NCI-H82 (cell line): ENCODE results near the gene TMCO4.
A peak's percentile ranks its signal among the peaks of the same experiment; 100 is the strongest.
"Not testable (repeated sequence)": the region's sequence is repeated elsewhere in the genome, so short reads cannot be mapped to it uniquely, and the experiment has no call there.

Source experiments
- DNase-seq: peaks from one replicate; lab custom pipeline; 2025; lab: John Stamatoyannopoulos, UW

TMCO4 gene

DNA sequence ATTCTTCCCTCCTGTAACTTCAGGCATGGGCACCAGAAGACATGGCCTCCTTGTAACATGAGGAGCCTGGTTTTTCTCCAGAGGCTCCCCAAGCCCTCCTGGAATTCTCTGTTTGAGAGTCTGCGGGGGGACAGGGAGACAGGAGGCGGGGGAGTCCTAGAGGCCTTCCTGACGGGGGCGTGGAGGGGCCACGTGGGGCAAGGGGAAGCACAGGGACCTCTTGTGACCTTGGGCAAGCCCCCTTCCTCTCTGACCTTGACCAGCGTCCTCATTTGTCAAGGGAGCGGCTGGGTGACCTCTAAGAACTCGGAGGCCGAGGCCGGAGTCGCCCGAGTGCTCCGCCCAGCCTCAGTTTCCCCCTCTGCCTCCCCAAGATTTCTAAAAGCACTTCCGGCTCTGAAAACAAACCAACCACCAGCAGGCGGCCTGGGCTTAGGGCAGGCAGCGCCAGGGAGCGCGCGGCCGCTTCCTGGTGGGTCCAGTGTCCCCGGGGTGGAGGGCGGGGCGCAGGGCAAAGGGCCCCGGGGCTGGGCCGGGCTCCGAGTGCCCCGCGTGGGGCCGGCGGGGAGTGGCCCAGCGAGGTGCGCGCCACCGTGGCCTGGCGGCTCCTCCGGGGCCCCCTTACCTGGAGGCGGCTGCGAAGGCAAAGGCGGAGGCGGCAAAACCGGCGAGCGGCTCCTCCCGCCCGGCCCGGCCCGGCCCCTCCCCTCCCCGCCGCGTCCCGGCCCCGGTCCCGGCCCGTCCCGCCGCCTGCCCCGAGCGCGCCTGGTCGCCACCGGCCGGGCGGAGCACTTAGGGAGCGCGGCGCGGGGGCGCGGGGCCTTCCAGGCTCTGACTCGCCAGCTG lies at the start of gene TMCO4:
TSS of gene TMCO4 (minus strand) at position 687 of the 846 bp plus-strand sequence. CDS start 19,158 bp downstream, outside the sequence.
- no peak for DNase-seq

GRCh38 chr1:19849307-19849706 lies 49.6 kb upstream of the TMCO4 start:
- DNase-seq, result not testable (repeated sequence)

DNA sequence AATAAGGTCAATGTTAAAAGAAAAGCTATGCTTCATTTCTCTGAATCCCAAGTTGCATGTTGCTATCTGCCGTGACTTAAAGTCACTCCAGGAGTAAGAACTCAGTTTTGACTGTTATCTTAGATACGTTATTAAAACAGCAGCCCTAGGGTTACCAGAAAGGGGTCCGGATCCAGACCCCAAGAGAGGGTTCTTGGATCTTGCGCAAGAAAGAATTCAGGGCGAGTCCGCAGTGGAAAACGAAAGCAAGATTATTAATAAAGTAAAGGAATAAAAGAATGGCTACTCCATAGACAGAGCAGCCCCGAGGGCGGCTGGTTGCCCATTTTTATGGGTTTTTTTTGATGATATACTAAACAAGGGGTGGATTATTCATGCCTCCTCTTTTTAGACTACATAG lies 47.6 kb upstream of the TMCO4 start:
- not testable (repeated sequence) for DNase-seq

DNA sequence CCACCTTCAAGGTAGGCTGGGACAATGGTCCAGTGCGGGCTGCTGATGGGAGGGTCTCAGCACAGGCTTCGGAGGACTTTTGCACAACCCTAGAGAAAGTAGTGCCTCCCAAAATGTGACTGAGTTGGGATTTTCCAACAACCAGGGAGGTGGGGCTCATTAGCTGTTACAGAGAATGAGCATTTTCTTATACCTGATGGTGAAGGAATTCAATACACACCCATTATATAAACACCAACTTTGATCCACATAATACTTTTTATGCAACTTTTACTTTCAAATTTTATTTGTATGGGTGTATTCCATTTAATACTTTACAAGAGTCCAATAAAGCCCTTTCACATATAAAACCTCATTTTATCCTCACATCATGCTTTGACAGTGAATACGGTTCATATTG lies 46.6 kb upstream of the TMCO4 start:
- DNase-seq, result no peak

- DNase-seq, result no peak
Observed at GRCh38 chr1:19845555-19845954, 45.8 kb upstream of the TMCO4 start.

GRCh38 chr1:19844731-19845495 lies 45.2 kb upstream of the TMCO4 start:
- no peak for DNase-seq

DNA sequence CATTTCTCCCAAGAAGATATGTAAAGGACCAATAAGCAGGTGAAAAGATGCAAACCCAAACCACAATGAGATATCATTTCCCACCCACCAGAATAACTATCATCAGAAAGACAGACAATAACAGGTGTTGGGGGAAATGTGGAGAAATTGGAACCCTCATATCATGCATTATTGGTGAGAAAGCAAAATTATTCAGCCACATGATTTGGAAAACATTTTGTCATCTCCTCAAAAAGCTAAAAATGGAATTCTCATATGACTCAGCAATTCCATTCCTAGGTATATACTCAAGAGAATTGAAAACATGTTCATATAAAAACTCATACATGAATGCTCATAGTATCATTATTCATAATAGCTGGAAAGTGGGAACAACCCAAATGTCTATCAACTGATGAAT lies 40.5 kb upstream of the TMCO4 start:
- DNase-seq, result no peak

DNA sequence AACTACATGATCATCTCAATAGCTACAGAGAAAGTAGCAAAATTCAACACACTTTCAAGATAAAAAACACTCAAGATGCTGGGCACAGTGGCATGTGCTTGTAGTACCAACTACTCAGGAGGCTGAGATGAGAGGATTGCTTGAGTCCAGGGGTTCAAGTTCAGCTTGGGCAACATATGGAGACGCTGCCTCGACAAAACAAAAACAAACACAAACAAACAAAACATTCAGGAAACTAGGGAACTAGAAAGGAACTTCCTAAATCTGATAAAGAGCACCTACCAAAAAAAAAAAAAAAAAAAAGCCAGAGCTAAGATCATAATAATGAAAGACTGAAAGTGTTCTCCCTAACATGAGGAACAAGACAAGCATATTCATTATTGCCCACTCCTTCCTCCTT lies 38.1 kb upstream of the TMCO4 start:
- no peak for DNase-seq

DNA sequence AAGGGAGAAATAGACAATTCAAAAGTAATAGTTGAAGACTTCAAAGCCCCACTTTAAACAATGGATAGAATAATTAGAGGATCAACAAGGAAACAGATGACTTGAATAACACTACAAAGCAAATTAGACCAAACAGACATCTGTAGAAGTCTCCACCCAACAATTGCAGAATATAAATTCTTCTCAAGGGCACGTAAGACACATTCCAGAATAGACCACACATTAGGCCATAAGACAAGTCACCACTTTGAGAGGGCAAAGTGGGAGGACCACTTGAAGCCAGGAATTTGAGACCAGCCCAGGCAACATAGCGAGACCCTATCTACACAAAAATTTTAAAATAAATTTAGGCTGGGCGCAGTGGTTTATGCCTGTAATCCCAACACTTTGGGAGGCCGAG lies 35.9 kb upstream of the TMCO4 start:
- no peak for DNase-seq

DNA sequence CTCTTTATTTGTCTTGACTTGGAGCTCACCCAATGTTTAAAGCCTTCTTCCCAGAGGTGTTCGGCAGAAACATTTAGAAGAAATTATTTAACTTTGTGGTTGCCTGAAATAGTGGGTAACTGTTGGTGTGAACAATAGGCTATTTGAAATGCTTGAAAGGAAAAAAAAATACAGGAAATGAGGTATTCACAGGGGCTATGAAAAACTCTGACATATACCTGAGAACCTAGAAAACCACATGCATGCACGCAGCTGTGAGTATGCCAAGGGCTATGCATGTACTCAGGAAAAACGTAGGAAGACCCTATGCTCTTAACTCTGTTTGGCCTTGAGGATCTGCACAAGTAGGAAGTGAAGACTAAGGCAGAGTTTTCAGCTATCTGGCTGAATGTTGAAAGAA lies 31.7 kb upstream of the TMCO4 start:
- DNase-seq, result no peak

DNA sequence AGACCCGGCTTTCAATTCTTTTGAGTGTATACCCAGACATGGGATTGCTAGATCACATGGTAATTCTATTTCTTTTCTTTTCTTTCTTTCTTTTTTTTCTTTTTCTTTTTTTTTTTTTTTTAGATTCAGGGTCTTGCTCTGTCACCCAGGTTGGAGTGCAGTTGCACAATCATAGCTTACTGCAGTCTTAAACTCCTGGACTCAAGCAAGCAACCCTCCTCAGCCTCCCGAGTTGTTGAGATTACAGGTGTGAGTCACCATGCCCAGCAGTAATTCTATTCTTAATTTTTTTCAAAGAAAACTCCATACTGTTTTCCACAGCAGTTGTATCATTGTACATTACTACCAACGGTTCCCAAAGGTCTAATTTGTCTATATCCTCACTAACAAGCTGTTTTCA lies 28.8 kb upstream of the TMCO4 start:
- DNase-seq, result no peak

- peak; percentile 14 for DNase-seq
Observed at GRCh38 chr1:19825298-19825697, 25.6 kb upstream of the TMCO4 start.

DNA sequence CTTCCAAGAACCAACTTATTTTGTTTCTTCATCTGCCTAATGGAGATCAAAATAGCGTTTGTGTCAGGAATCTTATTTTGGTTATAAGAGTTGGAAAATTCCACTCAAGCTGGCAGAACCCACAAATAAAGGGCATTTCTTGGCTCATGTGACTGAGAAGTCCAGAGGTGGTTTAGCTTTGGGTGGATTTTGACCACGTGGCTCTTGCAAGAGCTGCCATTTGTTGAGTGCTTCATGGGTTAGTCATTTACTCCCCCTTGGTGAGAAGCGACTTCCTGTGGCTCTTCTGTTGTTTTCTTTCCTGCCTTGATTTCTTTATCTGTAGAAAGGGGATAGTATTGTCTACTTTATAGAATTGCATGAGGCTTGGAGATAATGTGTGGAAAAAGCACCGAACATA lies 24.8 kb upstream of the TMCO4 start:
- no peak for DNase-seq

DNA sequence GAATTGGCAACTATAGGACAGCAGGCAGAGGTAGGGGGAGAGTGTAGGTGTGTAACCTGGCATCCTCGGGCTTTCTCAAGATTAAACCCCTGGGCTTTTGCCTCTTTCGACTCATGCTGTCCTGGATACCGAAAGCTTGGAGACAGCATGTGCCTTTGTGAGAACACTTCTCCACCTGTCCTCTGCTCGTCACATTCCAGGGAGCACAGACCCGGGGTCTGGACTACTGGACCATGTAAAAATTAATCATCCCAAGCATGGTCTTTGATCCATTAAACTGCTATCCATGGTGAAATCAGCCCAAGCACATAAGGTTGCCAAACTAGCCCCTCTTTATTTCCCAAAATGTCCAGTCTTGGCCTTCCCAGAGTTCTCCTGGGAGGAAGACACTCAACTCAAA lies 24.3 kb upstream of the TMCO4 start:
- DNase-seq, result no peak

- no peak for DNase-seq
Observed at GRCh38 chr1:19819701-19820100, 20.0 kb upstream of the TMCO4 start.

DNA sequence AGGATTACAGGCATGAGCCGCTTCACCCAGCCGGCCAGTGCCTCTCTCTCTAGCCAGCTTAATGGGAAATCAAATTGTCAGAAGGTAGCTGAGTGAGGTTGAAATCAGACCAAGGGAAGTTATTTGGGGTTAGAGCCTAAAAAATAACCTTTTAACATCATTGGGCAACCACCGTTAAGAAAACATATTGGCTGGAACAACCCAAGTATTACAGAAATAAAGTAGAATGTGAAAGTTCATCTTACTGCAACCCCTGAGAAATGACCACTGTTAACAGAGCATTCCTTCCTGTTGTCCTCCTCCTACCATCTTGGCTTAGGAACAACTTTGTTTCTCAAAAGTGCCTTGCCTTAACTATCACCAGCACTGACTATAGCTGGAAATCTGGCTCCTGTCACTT lies 18.6 kb upstream of the TMCO4 start:
- no peak for DNase-seq

DNA sequence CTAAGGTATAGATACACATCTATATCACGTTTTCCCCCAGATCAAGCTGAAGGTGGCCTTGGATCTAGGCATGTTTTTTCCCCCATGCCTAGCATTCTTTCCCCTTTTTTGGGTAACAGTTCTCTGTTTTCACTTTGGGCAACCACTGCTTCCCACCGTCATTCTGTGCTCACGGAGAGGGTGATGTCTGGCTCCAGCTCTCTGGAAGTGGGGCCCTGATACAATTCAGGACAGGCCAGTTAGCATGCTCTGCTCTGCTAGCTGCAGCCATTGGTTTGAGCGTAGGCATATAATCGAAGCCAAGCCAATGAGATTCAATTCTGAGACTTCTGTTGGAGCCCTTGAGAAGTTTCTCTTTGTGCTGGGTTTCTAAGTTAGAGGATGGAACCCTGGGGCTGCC lies 17.4 kb upstream of the TMCO4 start:
- DNase-seq, result no peak

DNA sequence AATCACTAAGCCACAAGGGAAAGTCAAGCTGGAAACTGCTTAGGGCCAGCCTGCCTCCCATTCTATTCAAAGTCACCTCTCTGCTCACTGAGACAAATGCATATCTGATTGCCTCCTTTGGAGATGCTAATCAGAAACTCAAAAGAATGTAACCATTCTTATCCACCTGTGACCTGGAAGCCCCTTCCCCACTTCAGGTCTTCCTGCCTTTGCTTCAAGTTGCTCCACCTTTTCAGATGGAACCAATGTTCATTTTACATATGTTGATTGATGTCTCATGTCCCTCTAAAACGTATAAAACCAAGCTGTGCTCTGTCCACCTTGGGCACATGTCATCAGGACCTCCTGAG lies 17.0 kb upstream of the TMCO4 start:
- not testable (repeated sequence) for DNase-seq

DNA sequence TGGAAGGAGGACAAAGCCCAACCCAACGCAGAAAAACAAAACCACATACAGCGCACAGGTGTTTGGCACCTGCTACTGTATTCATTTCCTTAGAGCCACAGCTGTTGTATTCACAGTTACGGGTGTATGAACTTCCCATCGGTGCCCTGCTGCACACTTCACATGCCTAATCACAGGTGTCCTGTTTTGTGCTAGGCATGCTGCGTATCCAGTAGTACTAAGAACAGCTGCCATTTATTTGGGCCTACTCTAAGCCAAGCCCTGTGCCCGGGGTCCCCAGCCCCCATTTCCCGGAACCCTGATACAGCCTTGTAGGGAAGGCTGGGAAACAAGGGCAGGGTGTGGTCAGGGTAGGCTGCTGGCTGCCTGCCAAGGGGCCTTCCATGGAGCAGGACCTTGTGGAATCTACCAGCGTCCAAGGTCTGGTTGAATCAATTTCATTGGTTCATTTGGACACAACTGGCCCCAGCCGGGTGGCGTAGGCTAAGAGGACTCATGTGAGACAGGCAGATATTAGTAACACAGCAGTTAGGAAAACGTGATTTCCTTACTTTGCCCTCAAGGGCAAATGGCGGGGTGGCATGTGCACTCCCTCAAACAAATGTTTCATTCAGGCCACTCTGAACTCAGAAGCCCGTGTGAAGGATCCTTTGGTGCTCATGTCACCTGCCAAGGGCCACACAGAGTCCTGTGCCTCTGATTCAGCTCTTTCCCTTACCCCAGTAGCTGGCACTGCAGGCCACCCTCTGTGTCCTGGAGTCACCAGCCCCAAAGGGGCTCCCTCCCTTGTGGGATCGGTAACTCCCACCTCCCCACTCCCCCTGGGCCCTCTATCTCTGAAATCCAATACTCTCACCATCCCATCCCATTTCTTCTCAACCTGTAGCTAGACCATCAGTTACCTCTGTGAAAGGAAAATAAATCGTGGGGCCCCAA lies 16.4 kb upstream of the TMCO4 start:
- no peak for DNase-seq

DNA sequence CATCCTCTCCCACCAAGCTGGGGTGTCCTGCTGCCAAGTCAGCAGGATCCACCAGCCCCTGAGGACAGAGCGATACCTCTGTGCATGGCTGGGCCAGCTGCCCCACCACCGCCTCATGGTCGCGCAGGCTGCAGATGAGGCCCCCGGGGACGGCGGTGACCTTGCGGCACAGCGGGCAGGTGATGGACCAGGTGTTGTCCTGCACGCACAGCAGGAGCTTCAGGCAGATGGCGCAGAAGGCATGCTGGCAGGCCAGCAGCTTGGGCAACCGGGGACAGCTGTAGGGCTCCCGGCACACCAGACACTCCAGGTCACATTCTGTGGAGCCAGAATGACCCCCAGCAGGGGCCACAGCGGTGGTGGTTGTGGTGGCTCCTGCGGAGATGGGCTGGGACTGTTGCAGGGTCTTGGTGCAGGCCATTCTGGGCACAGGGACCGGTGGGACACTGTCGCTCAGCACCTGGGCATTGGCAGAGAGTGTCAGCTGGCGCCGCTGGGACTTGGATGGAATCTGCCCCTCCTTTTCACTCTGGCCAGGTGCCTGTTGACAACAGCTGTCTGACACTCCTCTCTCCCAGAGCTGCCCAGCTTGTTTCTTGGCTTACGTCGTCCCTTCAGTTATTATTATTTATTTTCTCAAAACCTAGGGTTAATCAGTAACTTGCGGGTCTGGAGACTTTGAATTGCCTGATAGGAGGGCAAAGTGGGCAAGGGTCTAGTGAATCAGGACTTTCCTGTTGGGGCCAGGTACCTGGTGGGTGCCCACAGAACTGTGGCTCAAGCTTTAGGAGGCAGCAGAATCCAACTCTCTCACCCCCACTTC lies 15.2 kb upstream of the TMCO4 start, which contains the start of gene RNF186:
TSS of gene RNF186 (minus strand) at position 603 of the 823 bp plus-strand sequence. CDS start at position 421, 182 bp downstream.
- DNase-seq, result no peak

DNA sequence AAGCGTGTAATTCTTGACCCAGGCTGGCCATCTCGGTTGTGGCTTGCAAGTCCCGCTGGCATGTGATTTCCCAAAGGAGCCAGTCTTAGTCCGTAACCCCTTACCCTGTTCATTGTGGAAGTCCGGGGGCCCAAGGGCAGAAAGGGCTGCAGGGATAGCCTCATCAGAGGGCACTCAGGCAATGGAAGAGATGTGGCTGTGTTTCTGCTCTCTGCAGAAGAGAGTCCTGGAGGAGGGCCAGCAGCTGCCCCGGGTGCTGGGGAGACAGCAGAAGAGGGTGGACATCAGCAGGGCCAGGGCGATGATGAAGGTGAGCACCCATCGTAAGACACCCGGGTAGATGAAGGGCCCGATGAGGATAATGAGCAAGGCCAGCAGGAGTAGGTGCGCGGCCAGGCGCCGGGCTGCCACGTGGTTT lies 14.5 kb upstream of the TMCO4 start:
- DNase-seq, result no peak
